GM23248 (cell line): Measurements from ENCODE around the gene CAB39. TPM values are rescaled to one million over a fixed set of nuclear protein-coding genes. Genes with fewer than 3 reads are reported as not detected.

Source experiments
- DNase-seq: peaks from one replicate; pipeline ENCODE4 v3.0.0-alpha.2; 2015
- H2AFZ ChIP-seq: fragments of 200-600 bp; sonication (generic); 2 replicates; pipeline ENCODE4 v1.6.1; 2016; ENCODE audit warnings: antibody characterized with exemption
- H3F3A ChIP-seq: fragments of 200-600 bp; sonication (generic); 2 replicates; pipeline ENCODE4 v1.6.1; 2016; ENCODE audit warnings: mild to moderate bottlenecking, antibody characterized with exemption, mixed run types; ENCODE audit not compliant: insufficient read depth
- H3K27ac ChIP-seq: fragments of 200-600 bp; sonication (generic); 2 replicates; pipeline ENCODE4 v1.5.1; 2016; ENCODE audit warnings: mild to moderate bottlenecking
- H3K27me3 ChIP-seq: fragments of 200-600 bp; sonication (generic); replicated peaks from 2 replicates; pipeline ENCODE4 v1.6.1; 2016; ENCODE audit warnings: mild to moderate bottlenecking; ENCODE audit not compliant: insufficient read depth
- H3K36me3 ChIP-seq: fragments of 200-600 bp; sonication (generic); 2 replicates; pipeline ENCODE4 v1.6.1; 2016; ENCODE audit warnings: low read depth, mild to moderate bottlenecking
- H3K4me1 ChIP-seq: fragments of 200-600 bp; sonication (generic); 2 replicates; pipeline ENCODE4 v1.6.1; 2016; ENCODE audit warnings: mild to moderate bottlenecking; ENCODE audit not compliant: insufficient read depth
- H3K4me2 ChIP-seq: fragments of 200-600 bp; sonication (generic); one replicate; pipeline ENCODE4 v1.6.1; 2016; ENCODE audit warnings: mild to moderate bottlenecking; ENCODE audit not compliant: unreplicated experiment
- H3K4me3 ChIP-seq: fragments of 200-600 bp; sonication (generic); 2 replicates; pipeline ENCODE4 v1.5.1; 2016; ENCODE audit warnings: mild to moderate bottlenecking
- H3K79me2 ChIP-seq: fragments of 200-600 bp; sonication (generic); 2 replicates; pipeline ENCODE4 v1.6.1; 2016; ENCODE audit warnings: mild to moderate bottlenecking; ENCODE audit not compliant: insufficient read depth
- H3K9ac ChIP-seq: fragments of 200-600 bp; sonication (generic); 2 replicates; pipeline ENCODE4 v1.6.1; 2016; ENCODE audit warnings: mild to moderate bottlenecking
- H3K9me2 ChIP-seq: fragments of 200-600 bp; sonication (generic); 2 replicates; pipeline ENCODE4 v1.6.1; 2016; ENCODE audit warnings: mixed run types, mild to moderate bottlenecking, moderate library complexity; ENCODE audit not compliant: insufficient read depth
- H3K9me3 ChIP-seq: fragments of 200-600 bp; sonication (generic); one replicate; pipeline ENCODE4 v1.6.1; 2017; ENCODE audit warnings: low read depth
- H4K20me1 ChIP-seq: fragments of 200-600 bp; sonication (generic); 2 replicates; pipeline ENCODE4 v1.6.0; 2016; ENCODE audit not compliant: insufficient read depth
- EZH2 ChIP-seq: fragments of 200-600 bp; sonication (generic); IDR thresholded peaks from 2 replicates; pipeline ENCODE4 v1.6.1; 2018; ENCODE audit warnings: antibody characterized with exemption, mild to moderate bottlenecking; ENCODE audit not compliant: insufficient read depth, poor library complexity, severe bottlenecking
- EZH2phosphoT487 ChIP-seq: fragments of 200-600 bp; sonication (generic); IDR thresholded peaks from 2 replicates; pipeline ENCODE4 v1.6.1; 2018; ENCODE audit warnings: antibody characterized with exemption, moderate library complexity, mild to moderate bottlenecking, low read depth; ENCODE audit not compliant: insufficient read depth
- WGBS, 2 experiments: methylation state at CpG; one replicate each; pipeline ENCODE4 v1.1.6; 2015 to 2017; ENCODE audit warnings: low lambda C conversion rate in 2 of 2, low coverage in 1 of 2; ENCODE audit errors: missing lambda C conversion rate in 2 of 2; 5-methylcytosine and 5-hydroxymethylcytosine counted together
- in situ Hi-C: fragments of 300-500 bp; cut with MboI; formaldehyde crosslinking; loops from 2 replicates; pipeline ENCODE4 v1.15.0; 2020
- polyA plus RNA-seq: library from polyadenylated mRNA; unstranded; fragments of >200 nt; fragmentation: Nextera tagmentation; extraction: Ambion mirVana; gene quantifications from 2 replicates; pipeline ENCODE4 v1.2.1, GENCODE V29; 2016
- total RNA-seq: library from RNA; depleted of rRNA; stranded (reverse); fragments of >200 nt; shearing (Covaris generic); gene quantifications from 2 replicates; pipeline ENCODE4 v1.2.3, GENCODE V29; 2014

CAB39 gene
- total and polyA plus RNA-seq, 2 experiments from 2014 or later: 22.7 to 52.1 TPM

GRCh38 chr2:230706966-230707365, 5.7 kb upstream of the CAB39 start:
- no peak overlapping the region for H3K4me2 ChIP-seq
- no peaks in the 10 kb centered on the region for H3K27me3 ChIP-seq
- no peaks in the 10 kb centered on the region for H3F3A ChIP-seq
- in situ Hi-C loops: no loop called here
- no peaks in the 10 kb centered on the region for H4K20me1 ChIP-seq
- no peak overlapping the region for H2AFZ ChIP-seq
- no peak overlapping the region for H3K4me3 ChIP-seq
- no peak overlapping the region for H3K27ac ChIP-seq
- no peaks in the 10 kb centered on the region for H3K9me3 ChIP-seq
- H3K79me2 ChIP-seq: no peaks in the 10 kb centered on the region
- no peak for DNase-seq
- TF ChIP-seq EZH2 (no peak), EZH2phosphoT487 (no peak)
- no peaks in the 10 kb centered on the region for H3K36me3 ChIP-seq
- 71 to 78% methylated on average over 8 of the region's 8 CpGs for WGBS, 2 experiments
- H3K4me1 ChIP-seq: 0 out of 2 replicates have a peak, but pooled peaks cover 2% of the 10 kb centered on the region
- H3K9me2 ChIP-seq: no peaks in the 10 kb centered on the region
- no peak overlapping the region for H3K9ac ChIP-seq

GRCh38 chr2:230708204-230708603, 4.4 kb upstream of the CAB39 start:
- Histone ChIP-seq H3K4me2 (no peak overlapping the region), H3F3A (no peaks in the 10 kb centered on the region), H3K4me3 (no peak overlapping the region), H3K9me3 (no peaks in the 10 kb centered on the region), H3K9me2 (no peaks in the 10 kb centered on the region), H3K9ac (no peak overlapping the region), H3K4me1 (0 out of 2 replicates have a peak, but pooled peaks cover 4% of the 10 kb centered on the region), H4K20me1 (no peaks in the 10 kb centered on the region), H2AFZ (no peak overlapping the region), H3K79me2 (peaks cover 3% of the 10 kb centered on the region), H3K27me3 (no peaks in the 10 kb centered on the region), H3K36me3 (no peaks in the 10 kb centered on the region), H3K27ac (no peak overlapping the region)
- TF ChIP-seq EZH2phosphoT487 (no peak), EZH2 (no peak)
- WGBS, 2 experiments: 83 to 88% methylated on average over 7 of the region's 7 CpGs
- in situ Hi-C loops: no loop called here
- no peak for DNase-seq

DNA sequence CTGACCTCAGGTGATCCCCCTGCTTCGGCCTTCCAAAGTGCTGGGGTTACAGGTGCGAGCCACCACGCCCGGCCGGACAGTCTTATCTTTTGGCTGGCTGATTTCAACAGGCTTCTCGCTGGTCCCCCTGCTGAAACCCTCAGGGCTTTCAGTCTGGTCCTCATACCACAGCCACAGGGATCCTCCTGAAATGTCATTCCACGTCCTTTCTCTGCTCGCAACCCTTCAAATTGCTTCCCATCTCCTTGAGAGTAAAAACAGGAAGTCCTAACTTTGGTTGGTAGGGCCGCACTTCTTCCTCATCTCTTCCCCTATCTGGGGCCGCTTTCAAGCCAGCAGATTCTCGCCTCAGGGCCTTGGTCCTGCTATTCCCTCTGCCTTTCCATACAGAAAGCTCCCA, 1.4 kb upstream of the CAB39 start:
- Histone ChIP-seq H3K27me3 (no peaks in the 10 kb centered on the region), H2AFZ (no peak overlapping the region), H3K9ac (no peak overlapping the region), H3K9me3 (no peaks in the 10 kb centered on the region), H3K9me2 (no peaks in the 10 kb centered on the region), H3K4me2 (no peak overlapping the region), H3F3A (0 out of 2 replicates have a peak, but pooled peaks cover 19% of the 10 kb centered on the region), H3K4me1 (peaks cover 17% of the 10 kb centered on the region), H4K20me1 (peaks cover 10% of the 10 kb centered on the region), H3K27ac (no peak overlapping the region), H3K79me2 (peaks cover 33% of the 10 kb centered on the region), H3K4me3 (no peak overlapping the region), H3K36me3 (no peaks in the 10 kb centered on the region)
- 96 to 97% methylated on average over 11 of the region's 11 CpGs for WGBS, 2 experiments
- no peak for TF ChIP-seq EZH2phosphoT487
- no peak for TF ChIP-seq EZH2
- in situ Hi-C loops: loop anchor here (10.0 kb wide), 1 partner anchor 94 kb away; no protein-coding TSS in a partner anchor
- DNase-seq: no peak

DNA sequence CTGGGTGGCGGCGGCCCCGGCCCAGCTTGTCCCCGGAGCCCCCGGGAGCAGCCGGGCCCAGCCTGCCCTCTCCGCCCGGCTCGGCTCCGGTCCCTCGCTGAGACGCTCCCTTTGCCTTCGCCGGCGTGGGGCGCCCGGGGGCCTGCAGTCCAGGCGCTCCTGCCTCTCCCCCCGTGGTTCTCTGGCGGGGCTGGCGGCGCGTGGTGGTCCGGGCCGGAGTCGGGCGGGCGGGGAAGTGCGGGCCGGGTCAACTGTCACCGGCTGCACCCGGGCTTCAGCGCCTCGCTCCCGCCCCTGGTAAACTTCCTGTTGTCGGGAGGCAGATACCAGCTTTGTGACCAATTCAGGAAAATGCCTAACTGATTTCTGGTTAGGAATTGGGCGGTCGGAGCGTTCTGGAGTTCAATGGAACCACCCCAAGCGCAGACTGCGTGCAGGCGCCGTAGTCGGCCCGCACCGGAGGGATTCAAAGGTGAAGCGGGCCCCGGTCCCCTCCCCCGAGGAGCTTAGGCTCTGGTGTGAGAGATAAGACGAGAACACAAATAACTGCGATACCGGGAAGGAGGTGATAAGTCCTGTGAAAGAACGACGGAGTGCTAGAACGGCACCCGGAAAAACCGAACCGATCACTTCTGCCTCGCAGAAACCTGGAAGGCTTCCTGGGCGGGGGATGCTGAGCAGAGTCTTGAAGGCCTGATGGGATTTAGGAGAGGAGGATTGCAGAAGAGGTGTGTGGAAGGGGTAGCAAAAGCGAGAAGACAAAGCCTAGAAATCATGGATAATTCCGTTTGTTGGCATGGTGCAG, 891 bp downstream of the CAB39 start:
- peaks cover 56% of the 10 kb centered on the region for H3K79me2 ChIP-seq
- WGBS, 2 experiments: 1% methylated on average over 57 to 62 of the region's 62 CpGs
- H3K4me2 ChIP-seq: peak overlapping the region; percentile 94
- peak overlapping the region; percentile 93 for H3K4me3 ChIP-seq
- H3F3A ChIP-seq: 0 out of 2 replicates have a peak, but pooled peaks cover 19% of the 10 kb centered on the region
- H3K9me2 ChIP-seq: no peaks in the 10 kb centered on the region
- no peak for TF ChIP-seq EZH2phosphoT487
- no peak for TF ChIP-seq EZH2
- H3K36me3 ChIP-seq: no peaks in the 10 kb centered on the region
- H3K27ac ChIP-seq: peak overlapping the region; percentile 86
- no peaks in the 10 kb centered on the region for H3K27me3 ChIP-seq
- H4K20me1 ChIP-seq: peaks cover 13% of the 10 kb centered on the region
- H3K9me3 ChIP-seq: no peaks in the 10 kb centered on the region
- H3K9ac ChIP-seq: peak overlapping the region; percentile 91
- peak; percentile 69 for DNase-seq
- peaks cover 21% of the 10 kb centered on the region for H3K4me1 ChIP-seq
- H2AFZ ChIP-seq: peak overlapping the region; percentile 54
- in situ Hi-C loops: loop anchor here (10.0 kb wide), 1 partner anchor 91 kb away; no protein-coding TSS in a partner anchor
